ENCODE data around the gene C18orf32.

- TF ChIP-seq CTCF (IDR thresholded peaks at IDR 0.05) (no peak), POLR2A (IDR thresholded peaks at IDR 0.05) (no peak)
Observed at GRCh38 chr18:49447810-49448745, 39.0 kb downstream of the C18orf32 start.
